PC-9 (cell line): ENCODE measurements around the gene ANAPC1. TPM values are rescaled to one million over a fixed set of nuclear protein-coding genes. Genes with fewer than 3 reads are reported as not detected.
"Not testable (repeated sequence)": the region's sequence is repeated elsewhere in the genome, so short reads cannot be mapped to it uniquely, and the experiment has no call there.

Source experiments
- BruUV-seq: library from RNA; stranded (reverse); fragments of 400-500 nt; replicated peaks from 2 replicates; lab custom pipeline; 2021; lab: Mats Ljungman, UMichigan
- CTCF ChIA-PET: fragments of 300-600 bp; sonication (Branson Sonifier 250); formaldehyde crosslinking; loops from one replicate; lab custom pipeline; 2022; ENCODE audit warnings: antibody characterized with exemption; lab: Charles Lee
- POLR2A ChIA-PET: fragments of 300-600 bp; sonication (Branson Sonifier 250); formaldehyde crosslinking; loops from one replicate; lab custom pipeline; 2022; ENCODE audit warnings: antibody characterized with exemption; ENCODE audit not compliant: unreplicated experiment; lab: Charles Lee
- DNase-seq, 2 experiments: peaks; one replicate each; pipeline versions ENCODE4 v3.0.0 to v3.0.0-alpha.2; 2015 to 2022; ENCODE audit warnings: mixed read lengths in 1 of 2
- H2AFZ ChIP-seq: fragments of 200-600 bp; sonication (generic); 2 replicates; pipeline ENCODE4 v1.8.1; 2017; ENCODE audit warnings: antibody characterized with exemption
- H3F3A ChIP-seq: fragments of 200-600 bp; sonication (generic); 2 replicates; pipeline ENCODE4 v1.8.1; 2017; ENCODE audit warnings: antibody characterized with exemption, mild to moderate bottlenecking, low read depth; ENCODE audit not compliant: insufficient read depth
- H3K27ac ChIP-seq: fragments of 200-600 bp; sonication (generic); 2 replicates; pipeline ENCODE4 v1.6.1; 2016; ENCODE audit warnings: mixed run types
- H3K27me3 ChIP-seq: fragments of 200-600 bp; sonication (generic); 2 replicates; pipeline ENCODE4 v1.6.1; 2016; ENCODE audit warnings: low read depth, mixed run types; ENCODE audit not compliant: insufficient read depth
- H3K36me3 ChIP-seq: fragments of 200-600 bp; sonication (generic); 2 replicates; pipeline ENCODE4 v1.6.1; 2016; ENCODE audit warnings: low read depth, mixed run types
- H3K4me1 ChIP-seq: fragments of 200-600 bp; sonication (generic); replicated peaks from 2 replicates; pipeline ENCODE4 v1.6.1; 2016; ENCODE audit warnings: mixed run types; ENCODE audit not compliant: insufficient read depth
- H3K4me2 ChIP-seq: fragments of 200-600 bp; sonication (generic); 2 replicates; pipeline ENCODE4 v1.6.1; 2017; ENCODE audit warnings: mixed run types
- H3K4me3 ChIP-seq: fragments of 200-600 bp; sonication (generic); 2 replicates; pipeline ENCODE4 v1.6.1; 2016; ENCODE audit warnings: mixed run types
- H3K79me2 ChIP-seq: fragments of 200-600 bp; sonication (generic); 2 replicates; pipeline ENCODE4 v1.6.1; 2017; ENCODE audit warnings: low read depth, mixed run types
- H3K9me2 ChIP-seq: fragments of 200-600 bp; sonication (generic); 2 replicates; pipeline ENCODE4 v1.8.1; 2017; ENCODE audit warnings: mild to moderate bottlenecking; ENCODE audit not compliant: insufficient read depth
- H3K9me3 ChIP-seq: fragments of 200-600 bp; sonication (generic); 2 replicates; pipeline ENCODE4 v1.8.1; 2016; ENCODE audit warnings: low read depth; ENCODE audit not compliant: insufficient read depth
- H4K20me1 ChIP-seq: fragments of 200-600 bp; sonication (generic); 2 replicates; pipeline ENCODE4 v1.8.1; 2017; ENCODE audit not compliant: insufficient read depth
- intact Hi-C: fragments of 100-400 bp; cut with micrococcal nuclease; formaldehyde crosslinking; loops from one replicate; pipeline ENCODE4 v1.10.0; 2022; ENCODE audit not compliant: unreplicated experiment
- total RNA-seq: library from RNA; stranded (reverse); gene quantifications from 2 replicates; pipeline ENCODE4 v1.2.3, GENCODE V29; 2021
- TF ChIP-seq, protein P1 (sequence below): fragments of 200-600 bp; sonication (generic); conservative IDR thresholded peaks from 2 replicates; pipeline ENCODE4 v1.6.1; 2017; ENCODE audit warnings: mixed run types, antibody characterized with exemption, mild to moderate bottlenecking, moderate library complexity

Gene ANAPC1
- total RNA-seq, 1 experiment from 2014 or later: 59.6 TPM

- H3K9me2 ChIP-seq, H3K9me3 ChIP-seq, intact Hi-C loops, H3K4me2 ChIP-seq, BruUV-seq, DNase-seq, H3K4me3 ChIP-seq, CTCF ChIA-PET, H3K27ac ChIP-seq, H3K27me3 ChIP-seq, H3K79me2 ChIP-seq, H2AFZ ChIP-seq, POLR2A ChIA-PET, H3F3A ChIP-seq, H3K36me3 ChIP-seq, H3K4me1 ChIP-seq, H4K20me1 ChIP-seq: not testable (repeated sequence)
Measured at GRCh38 chr2:111776296-111776695, 107.7 kb downstream of the ANAPC1 start.

DNA sequence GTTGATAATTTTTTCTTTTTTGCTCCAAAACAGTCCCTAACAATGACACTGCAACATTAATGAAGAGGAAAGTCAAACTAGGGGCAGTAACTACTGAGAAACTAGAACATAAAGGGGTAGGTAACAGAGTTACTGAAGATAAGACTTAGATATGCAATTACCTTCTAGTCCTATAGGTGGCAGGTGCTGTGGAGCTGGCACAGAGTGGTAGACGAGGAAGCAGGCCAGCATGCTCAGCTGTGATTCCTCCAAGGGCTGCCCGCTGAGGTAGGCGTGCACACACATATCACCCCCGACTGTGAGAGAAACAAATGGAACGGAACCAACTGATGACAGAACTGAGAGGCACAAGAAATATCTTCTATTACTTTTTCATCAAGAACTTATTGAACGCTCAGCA, 111.8 kb downstream of the ANAPC1 start:
- intact Hi-C loops, H2AFZ ChIP-seq, H3K27ac ChIP-seq, H3K27me3 ChIP-seq, H3K4me2 ChIP-seq, H3F3A ChIP-seq, H3K4me3 ChIP-seq, H3K36me3 ChIP-seq, H3K4me1 ChIP-seq, DNase-seq, H3K9me3 ChIP-seq, BruUV-seq, POLR2A ChIA-PET, H3K79me2 ChIP-seq, H3K9me2 ChIP-seq, CTCF ChIA-PET, H4K20me1 ChIP-seq: not testable (repeated sequence)
- TF ChIP-seq, protein P1, sequence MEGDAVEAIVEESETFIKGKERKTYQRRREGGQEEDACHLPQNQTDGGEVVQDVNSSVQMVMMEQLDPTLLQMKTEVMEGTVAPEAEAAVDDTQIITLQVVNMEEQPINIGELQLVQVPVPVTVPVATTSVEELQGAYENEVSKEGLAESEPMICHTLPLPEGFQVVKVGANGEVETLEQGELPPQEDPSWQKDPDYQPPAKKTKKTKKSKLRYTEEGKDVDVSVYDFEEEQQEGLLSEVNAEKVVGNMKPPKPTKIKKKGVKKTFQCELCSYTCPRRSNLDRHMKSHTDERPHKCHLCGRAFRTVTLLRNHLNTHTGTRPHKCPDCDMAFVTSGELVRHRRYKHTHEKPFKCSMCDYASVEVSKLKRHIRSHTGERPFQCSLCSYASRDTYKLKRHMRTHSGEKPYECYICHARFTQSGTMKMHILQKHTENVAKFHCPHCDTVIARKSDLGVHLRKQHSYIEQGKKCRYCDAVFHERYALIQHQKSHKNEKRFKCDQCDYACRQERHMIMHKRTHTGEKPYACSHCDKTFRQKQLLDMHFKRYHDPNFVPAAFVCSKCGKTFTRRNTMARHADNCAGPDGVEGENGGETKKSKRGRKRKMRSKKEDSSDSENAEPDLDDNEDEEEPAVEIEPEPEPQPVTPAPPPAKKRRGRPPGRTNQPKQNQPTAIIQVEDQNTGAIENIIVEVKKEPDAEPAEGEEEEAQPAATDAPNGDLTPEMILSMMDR: 0 out of 2 replicates have a peak, but pooled peaks have one; percentile 31

GRCh38 chr2:111770916-111771658, 112.9 kb downstream of the ANAPC1 start:
- H2AFZ ChIP-seq, intact Hi-C loops, POLR2A ChIA-PET, H3K4me2 ChIP-seq, H3K27me3 ChIP-seq, H3K9me2 ChIP-seq, BruUV-seq, H3K36me3 ChIP-seq, H3K4me3 ChIP-seq, DNase-seq, H3K9me3 ChIP-seq, H3F3A ChIP-seq, H3K4me1 ChIP-seq, H3K79me2 ChIP-seq, H4K20me1 ChIP-seq, H3K27ac ChIP-seq: not testable (repeated sequence)
- CTCF ChIA-PET: interaction anchor here (0.6 kb wide), 1 partner anchor 1134 kb away, joined by 7 read pairs; no protein-coding TSS in a partner anchor

- H3K79me2 ChIP-seq, H4K20me1 ChIP-seq, H3K9me3 ChIP-seq, H3F3A ChIP-seq, H3K9me2 ChIP-seq, DNase-seq, CTCF ChIA-PET, H3K4me3 ChIP-seq, intact Hi-C loops, H3K4me2 ChIP-seq, H2AFZ ChIP-seq, H3K27me3 ChIP-seq, BruUV-seq, POLR2A ChIA-PET, H3K4me1 ChIP-seq, H3K36me3 ChIP-seq, H3K27ac ChIP-seq: not testable (repeated sequence)
Measured at GRCh38 chr2:111768266-111769190, 115.5 kb downstream of the ANAPC1 start.

GRCh38 chr2:111767087-111767486, 116.9 kb downstream of the ANAPC1 start:
- H3K4me1 ChIP-seq, CTCF ChIA-PET, H3K27me3 ChIP-seq, intact Hi-C loops, DNase-seq, H2AFZ ChIP-seq, H3K9me3 ChIP-seq, H3K9me2 ChIP-seq, H3K4me2 ChIP-seq, BruUV-seq, POLR2A ChIA-PET, H3K4me3 ChIP-seq, H4K20me1 ChIP-seq, H3K79me2 ChIP-seq, H3F3A ChIP-seq, H3K27ac ChIP-seq, H3K36me3 ChIP-seq: not testable (repeated sequence)

DNA sequence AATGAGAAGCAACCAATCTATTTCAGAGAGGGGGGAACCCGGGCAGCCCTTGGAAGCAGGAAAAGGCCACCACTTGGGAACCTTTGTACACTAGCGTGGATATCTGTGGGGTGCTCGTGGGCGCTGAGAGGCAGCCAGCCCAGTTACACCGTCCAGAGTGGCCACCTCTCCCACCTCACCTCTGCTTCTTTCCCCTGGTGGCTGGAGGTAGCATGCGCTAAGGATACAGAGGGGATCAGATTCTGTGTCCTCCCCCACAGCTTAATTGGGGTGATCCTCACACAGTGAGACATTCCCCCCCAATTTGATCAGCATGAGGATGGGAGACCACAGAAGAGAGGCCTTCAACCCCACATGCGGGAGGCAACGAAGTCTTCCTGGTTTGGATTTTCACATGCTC, 117.7 kb downstream of the ANAPC1 start:
- DNase-seq, CTCF ChIA-PET, H3K9me2 ChIP-seq, H3K4me3 ChIP-seq, BruUV-seq, H3K27ac ChIP-seq, H3K79me2 ChIP-seq, H3K4me1 ChIP-seq, intact Hi-C loops, POLR2A ChIA-PET, H3K27me3 ChIP-seq, H3K36me3 ChIP-seq, H4K20me1 ChIP-seq, H2AFZ ChIP-seq, H3K9me3 ChIP-seq, H3F3A ChIP-seq, H3K4me2 ChIP-seq: not testable (repeated sequence)
